AG10803 (cell line): ENCODE measurements around the gene TENM3.

Experiments
- DNase-seq: peaks from one replicate; pipeline ENCODE4 v3.0.0; 2010; ENCODE audit warnings: low read depth
- H3K4me3 ChIP-seq: 2 replicates; pipeline ENCODE4 v1.5.1; 2011; ENCODE audit warnings: mild to moderate bottlenecking, low read length, control low read depth
- CTCF ChIP-seq: conservative IDR thresholded peaks from 2 replicates; pipeline ENCODE4 v1.5.1; 2011; ENCODE audit warnings: mild to moderate bottlenecking, low read length, control low read depth, inconsistent platforms

TENM3 gene

GRCh38 chr4:182743815-182744214 lies 500.6 kb downstream of the TENM3 start:
- no peak for DNase-seq
- H3K4me3 ChIP-seq: no peak overlapping the region
- no peak for TF ChIP-seq CTCF

GRCh38 chr4:182745237-182745636 lies 502.0 kb downstream of the TENM3 start:
- no peak for DNase-seq
- no peak for TF ChIP-seq CTCF

GRCh38 chr4:182746876-182747275 lies 503.7 kb downstream of the TENM3 start:
- no peak overlapping the region for H3K4me3 ChIP-seq
- TF ChIP-seq CTCF: no peak
- no peak for DNase-seq

More at GRCh38 chr4:182745237-182745636, 502.0 kb downstream of the TENM3 start:
- no peak overlapping the region for H3K4me3 ChIP-seq

GRCh38 chr4:182748283-182748682 lies 505.1 kb downstream of the TENM3 start:
- DNase-seq: no peak
- no peak for TF ChIP-seq CTCF
- H3K4me3 ChIP-seq: no peak overlapping the region

- DNase-seq: no peak
- no peak overlapping the region for H3K4me3 ChIP-seq
- TF ChIP-seq CTCF: no peak
Measured at GRCh38 chr4:182748949-182749348, 505.7 kb downstream of the TENM3 start.

- no peak for DNase-seq
- no peak overlapping the region for H3K4me3 ChIP-seq
- no peak for TF ChIP-seq CTCF
Measured at GRCh38 chr4:182749667-182750167, 506.5 kb downstream of the TENM3 start.

GRCh38 chr4:182752158-182752910 lies 509.1 kb downstream of the TENM3 start:
- H3K4me3 ChIP-seq: no peak overlapping the region
- TF ChIP-seq CTCF: no peak
- peak; percentile 92 for DNase-seq
